Keratinocyte (primary cell): ENCODE results near the gene FNDC3B. TPM values are rescaled to one million over a fixed set of nuclear protein-coding genes. Genes with fewer than 3 reads are reported as not detected.

Experiments used
- DNase-seq: peaks from one replicate; pipeline ENCODE4 v3.0.0-alpha.2; 2011; ENCODE audit warnings: low read depth, missing footprints, low spot score
- FAIRE-seq: peaks from 2 replicates; lab custom pipeline; 2011; peaks lifted over from hg19 to GRCh38; lab: Jason Lieb, UNC
- H2AFZ ChIP-seq: 2 replicates; pipeline ENCODE4 v1.6.0; 2012; ENCODE audit warnings: low read length, control low read depth, inconsistent platforms; ENCODE audit not compliant: control insufficient read depth
- H3K27ac ChIP-seq: 2 replicates; pipeline ENCODE4 v1.5.1; 2011; ENCODE audit warnings: low read length; ENCODE audit not compliant: control insufficient read depth, insufficient read depth
- H3K27me3 ChIP-seq: 3 replicates; pipeline ENCODE4 v1.6.0; 2011; ENCODE audit warnings: low read length; ENCODE audit not compliant: control insufficient read depth, insufficient read depth; ENCODE audit errors: extremely low read depth
- H3K36me3 ChIP-seq, 2 experiments: 2 replicates in 1 of 2; 3 replicates in 1 of 2; pipeline ENCODE4 v1.5.1; 2011; ENCODE audit warnings: low read length in 2 of 2, mild to moderate bottlenecking in 1 of 2; ENCODE audit not compliant: control insufficient read depth in 2 of 2, insufficient read depth in 2 of 2; ENCODE audit errors: extremely low read depth in 1 of 2
- H3K4me1 ChIP-seq: 3 replicates; pipeline ENCODE4 v1.5.1; 2011; ENCODE audit warnings: low read length; ENCODE audit not compliant: control insufficient read depth, insufficient read depth; ENCODE audit errors: extremely low read depth
- H3K4me2 ChIP-seq: 3 replicates; pipeline ENCODE4 v1.6.0; 2011; ENCODE audit warnings: low read depth, low read length; ENCODE audit not compliant: control insufficient read depth, insufficient read depth; ENCODE audit errors: extremely low read depth
- H3K4me3 ChIP-seq, 3 experiments: fragments of 200-600 bp in 1 of 3; sonication (generic) in 1 of 3; 2 replicates in 2 of 3; 3 replicates in 1 of 3; pipeline ENCODE4 v1.5.1; 2011 to 2016; ENCODE audit warnings: low read length in 3 of 3, mild to moderate bottlenecking in 3 of 3, control low read depth in 2 of 3, inconsistent platforms in 1 of 3, low read depth in 1 of 3, mixed read lengths in 1 of 3, mixed run types in 1 of 3, moderate library complexity in 1 of 3; ENCODE audit not compliant: control insufficient read depth in 2 of 3, insufficient read depth in 2 of 3; ENCODE audit errors: extremely low read depth in 1 of 3
- H3K79me2 ChIP-seq: 2 replicates; pipeline ENCODE4 v1.6.0; 2012; ENCODE audit warnings: low read length; ENCODE audit not compliant: control insufficient read depth, insufficient read depth
- H3K9ac ChIP-seq: 3 replicates; pipeline ENCODE4 v1.6.0; 2011; ENCODE audit warnings: low read length; ENCODE audit not compliant: control insufficient read depth, insufficient read depth; ENCODE audit errors: extremely low read depth
- H3K9me1 ChIP-seq: 3 replicates; pipeline ENCODE4 v1.6.0; 2011; ENCODE audit warnings: low read length; ENCODE audit not compliant: control insufficient read depth, insufficient read depth; ENCODE audit errors: extremely low read depth
- H3K9me3 ChIP-seq: 2 replicates; pipeline ENCODE4 v1.5.1; 2012; ENCODE audit warnings: low read depth, low read length; ENCODE audit not compliant: control insufficient read depth
- H4K20me1 ChIP-seq: 3 replicates; pipeline ENCODE4 v1.6.0; 2011; ENCODE audit warnings: low read length; ENCODE audit not compliant: control insufficient read depth, insufficient read depth; ENCODE audit errors: extremely low read depth
- EZH2 ChIP-seq: IDR thresholded peaks from one replicate; pipeline ENCODE4 v1.6.1; 2012; ENCODE audit warnings: inconsistent platforms, mild to moderate bottlenecking, low read length, moderate library complexity
- dilution Hi-C: fragments of 300-500 bp; cut with MboI; formaldehyde crosslinking; loops from one replicate; pipeline ENCODE4 v1.7.0; 2020; ENCODE audit warnings: low sequenced_read_pairs; ENCODE audit not compliant: extremely low pct_ligation_motif_present
- polyA plus RNA-seq, 5 experiments: library from polyadenylated mRNA; depleted of rRNA in 3 of 5; stranded (reverse) in 3 of 5; stranded (forward) in 1 of 5; unstranded in 1 of 5; fragments of >200 nt; gene quantifications; 1 replicate in 1 of 5; 2 replicates in 3 of 5; 3 replicates in 1 of 5; pipeline versions ENCODE4 v1.2.1 to v1.2.3, GENCODE V29; 2011 to 2012; ENCODE audit warnings: missing spikeins in 2 of 5, low read depth in 1 of 5, low replicate concordance in 1 of 5
- TF ChIP-seq, protein P1 (sequence below), 3 experiments: IDR thresholded peaks in 1 of 3; conservative IDR thresholded peaks in 1 of 3; optimal IDR thresholded peaks in 1 of 3; 2 replicates in 2 of 3; 3 replicates in 1 of 3; pipeline versions ENCODE3 to v1.5.1; 2011; ENCODE audit warnings: low read length in 3 of 3, mild to moderate bottlenecking in 3 of 3, moderate library complexity in 2 of 3, control low read depth in 1 of 3, inconsistent platforms in 1 of 3; ENCODE audit not compliant: insufficient read depth in 2 of 3; ENCODE audit errors: extremely low read depth in 1 of 3

The FNDC3B gene
- polyA plus RNA-seq, 1 donor (not counting 4 experiments of a cell fraction or from before 2014, with no cell fraction given), result 31.4 TPM

DNA sequence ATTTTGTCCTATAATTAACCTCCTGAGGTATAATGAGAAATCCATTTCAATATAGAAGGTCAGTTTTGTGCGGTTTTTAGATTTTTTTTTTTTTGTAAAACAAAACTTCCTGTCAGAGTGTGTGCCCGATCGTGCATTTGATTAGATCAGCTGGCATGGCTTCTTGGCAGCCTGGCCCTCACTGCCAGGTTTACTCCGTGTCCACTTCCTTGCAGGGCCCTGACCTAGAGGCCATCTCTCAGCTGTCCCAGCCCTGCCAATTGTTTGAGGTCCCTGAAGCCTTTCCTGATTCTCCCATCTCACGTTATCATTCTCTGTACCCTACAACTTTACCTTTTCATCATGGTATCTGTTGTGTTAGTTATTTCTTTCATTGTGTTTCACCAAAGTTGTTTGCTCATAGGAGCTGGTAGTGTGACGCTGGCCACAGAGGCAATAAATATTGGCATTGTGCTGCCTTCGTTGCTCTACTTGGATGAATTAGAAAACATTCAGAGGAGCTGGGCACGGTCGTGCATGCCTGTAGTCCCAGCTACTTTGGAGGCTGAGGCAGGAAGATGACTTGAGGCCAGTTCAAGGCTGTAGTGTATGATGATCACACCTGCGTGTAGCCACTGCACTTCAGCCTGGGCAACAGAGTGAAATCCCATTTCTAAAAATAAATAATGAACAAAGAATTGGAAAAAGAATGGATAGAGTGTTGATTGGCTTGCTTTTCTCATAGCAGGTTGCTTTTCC lies 206.9 kb downstream of the FNDC3B start:
- Histone ChIP-seq H3K4me3 (no peak overlapping the region), H3K79me2 (peaks cover 25% of the 10 kb centered on the region), H3K9ac (no peak overlapping the region), H4K20me1 (no peaks in the 10 kb centered on the region), H3K9me1 (peaks cover 3% of the 10 kb centered on the region), H3K36me3 (peaks cover 9 to 15% of the 10 kb centered on the region in 2 experiments), H3K9me3 (peaks cover 8% of the 10 kb centered on the region), H3K27ac (no peak overlapping the region), H3K4me1 (peaks cover 24% of the 10 kb centered on the region), H3K27me3 (no peaks in the 10 kb centered on the region), H3K4me2 (peak overlapping the region; percentile 5), H2AFZ (no peak overlapping the region)
- dilution Hi-C loops, result no loop called here
- TF ChIP-seq, protein P1, sequence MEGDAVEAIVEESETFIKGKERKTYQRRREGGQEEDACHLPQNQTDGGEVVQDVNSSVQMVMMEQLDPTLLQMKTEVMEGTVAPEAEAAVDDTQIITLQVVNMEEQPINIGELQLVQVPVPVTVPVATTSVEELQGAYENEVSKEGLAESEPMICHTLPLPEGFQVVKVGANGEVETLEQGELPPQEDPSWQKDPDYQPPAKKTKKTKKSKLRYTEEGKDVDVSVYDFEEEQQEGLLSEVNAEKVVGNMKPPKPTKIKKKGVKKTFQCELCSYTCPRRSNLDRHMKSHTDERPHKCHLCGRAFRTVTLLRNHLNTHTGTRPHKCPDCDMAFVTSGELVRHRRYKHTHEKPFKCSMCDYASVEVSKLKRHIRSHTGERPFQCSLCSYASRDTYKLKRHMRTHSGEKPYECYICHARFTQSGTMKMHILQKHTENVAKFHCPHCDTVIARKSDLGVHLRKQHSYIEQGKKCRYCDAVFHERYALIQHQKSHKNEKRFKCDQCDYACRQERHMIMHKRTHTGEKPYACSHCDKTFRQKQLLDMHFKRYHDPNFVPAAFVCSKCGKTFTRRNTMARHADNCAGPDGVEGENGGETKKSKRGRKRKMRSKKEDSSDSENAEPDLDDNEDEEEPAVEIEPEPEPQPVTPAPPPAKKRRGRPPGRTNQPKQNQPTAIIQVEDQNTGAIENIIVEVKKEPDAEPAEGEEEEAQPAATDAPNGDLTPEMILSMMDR (optimal IDR thresholded peaks at IDR 0.05 in 1 of 3, IDR thresholded peaks at IDR 0.05 in 1 of 3, conservative IDR thresholded peaks at IDR 0.05 in 1 of 3; ENCODE audit: extremely low read depth in 1 of 3, insufficient read depth in 2 of 3, low read length in 3 of 3), result no peak
- no peak for TF ChIP-seq EZH2
- DNase-seq, result no peak
- no peak for FAIRE-seq

DNA sequence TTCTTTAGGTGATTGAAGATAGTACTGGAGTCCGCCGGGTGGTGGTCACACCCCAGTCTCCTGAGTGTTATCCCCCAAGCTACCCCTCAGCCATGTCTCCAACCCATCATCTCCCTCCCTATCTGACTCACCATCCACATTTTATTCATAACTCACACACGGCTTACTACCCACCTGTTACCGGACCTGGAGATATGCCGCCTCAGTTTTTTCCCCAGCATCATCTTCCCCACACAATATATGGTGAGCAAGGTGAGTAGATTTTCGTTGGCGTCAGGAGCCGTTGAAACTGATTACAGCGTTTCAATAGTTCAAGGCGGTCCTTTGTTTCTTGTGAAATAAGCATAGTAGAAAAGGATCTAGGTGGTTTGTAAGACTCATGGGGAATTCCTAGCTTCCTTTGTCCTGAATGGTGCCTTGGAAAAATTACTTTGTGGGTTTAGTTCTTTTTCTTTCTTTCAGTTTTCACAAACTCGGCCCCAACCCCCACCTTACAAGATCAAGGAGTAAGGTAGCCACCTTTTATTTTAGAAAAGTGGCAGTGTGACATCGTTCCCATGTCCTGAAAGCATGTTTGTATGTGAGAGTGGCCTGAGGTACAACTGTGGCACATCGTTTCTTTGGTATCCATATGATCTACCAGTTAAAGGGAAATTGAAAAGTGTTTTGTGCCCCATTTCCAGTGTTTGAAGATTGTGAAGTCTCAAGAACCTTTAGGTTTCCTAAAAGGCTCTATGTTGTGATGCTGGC lies 208.3 kb downstream of the FNDC3B start:
- no peak overlapping the region for H3K27ac ChIP-seq
- peaks cover 20% of the 10 kb centered on the region for H3K79me2 ChIP-seq

More for the DNA sequence above, 208.3 kb downstream of the FNDC3B start:
- no peaks in the 10 kb centered on the region for H3K27me3 ChIP-seq
- no peak overlapping the region for H2AFZ ChIP-seq
- DNase-seq (no peak), FAIRE-seq (peak; percentile 65)
- peaks cover 6 to 16% of the 10 kb centered on the region in 2 experiments for H3K36me3 ChIP-seq
- no peak overlapping the region for H3K4me3 ChIP-seq
- TF ChIP-seq, protein P1 (optimal IDR thresholded peaks at IDR 0.05 in 1 of 3, IDR thresholded peaks at IDR 0.05 in 1 of 3, conservative IDR thresholded peaks at IDR 0.05 in 1 of 3; ENCODE audit: extremely low read depth in 1 of 3, insufficient read depth in 2 of 3, low read length in 3 of 3), result no peak
- no peak for TF ChIP-seq EZH2
- peaks cover 3% of the 10 kb centered on the region for H3K9me1 ChIP-seq
- dilution Hi-C loops, result no loop called here
- H3K9ac ChIP-seq, result no peak overlapping the region
- H3K9me3 ChIP-seq, result no peaks in the 10 kb centered on the region
- H3K4me2 ChIP-seq, result no peak overlapping the region
- peaks cover 24% of the 10 kb centered on the region for H3K4me1 ChIP-seq
- H4K20me1 ChIP-seq, result no peaks in the 10 kb centered on the region
